ENCODE results near the gene LUZP1.
"Not testable (repeated sequence)": the region's sequence is repeated elsewhere in the genome, so short reads cannot be mapped to it uniquely, and the experiment has no call there.

The LUZP1 gene

DNA sequence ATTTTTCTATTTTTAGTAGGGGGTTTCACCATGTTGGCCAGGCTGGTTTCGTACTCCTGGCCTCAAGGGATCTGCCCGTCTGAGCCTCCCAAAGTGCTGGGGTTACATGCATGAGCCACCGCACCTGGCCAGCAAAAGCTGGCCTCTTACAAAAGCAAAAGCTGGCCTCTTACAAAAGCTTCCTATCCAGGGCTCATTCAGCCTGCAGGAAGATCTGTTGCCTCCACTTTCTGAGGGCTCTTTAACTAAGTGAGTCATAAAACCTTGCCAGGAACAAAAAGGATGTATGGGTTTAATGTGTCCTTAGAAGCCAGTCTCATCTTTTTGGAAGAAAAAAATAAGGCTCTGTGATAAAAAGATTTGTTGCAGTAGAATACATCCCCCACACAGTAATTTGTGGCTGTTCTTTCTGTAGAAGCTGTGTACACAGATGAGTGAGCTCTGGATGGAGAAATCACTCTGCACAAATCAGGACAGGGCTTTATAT is 33.6 kb upstream of the LUZP1 start:
- Histone ChIP-seq H3K9ac (ENCODE audit: low read length) (no peak overlapping the region), H3K4me3 (ENCODE audit: low read length) (no peak overlapping the region), H3K27me3 (ENCODE audit: control insufficient read depth, insufficient read depth, low read length) (no peaks in the 10 kb centered on the region), H3K4me1 (ENCODE audit: control insufficient read depth, insufficient read depth, low read length) (no peaks in the 10 kb centered on the region), H3K27ac (ENCODE audit: low read depth, low read length) (no peak overlapping the region), H3K36me3 (ENCODE audit: control insufficient read depth, insufficient read depth, low read length) (no peaks in the 10 kb centered on the region)

DNA sequence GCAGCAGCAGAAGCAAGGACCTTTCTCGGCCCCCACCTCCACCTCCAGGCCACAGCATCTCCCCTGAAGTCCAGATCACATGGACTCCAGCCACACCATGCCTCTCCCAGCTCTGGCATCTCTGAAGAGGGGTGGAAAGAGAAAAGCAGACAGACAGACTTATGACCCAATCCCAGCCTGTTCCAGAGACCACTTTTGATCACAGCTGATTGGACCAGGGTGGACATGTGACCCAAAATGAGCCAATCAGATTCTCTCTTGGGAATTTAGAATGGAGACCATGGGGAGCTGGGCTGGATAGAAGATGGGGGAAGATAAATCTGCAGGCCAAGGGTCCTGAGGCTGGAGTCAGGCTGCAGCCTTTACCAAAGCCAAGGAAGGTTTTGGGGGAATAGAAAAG is 32.2 kb upstream of the LUZP1 start:
- H3K9ac ChIP-seq (ENCODE audit: low read length), result no peak overlapping the region
- H3K4me1 ChIP-seq (ENCODE audit: control insufficient read depth, insufficient read depth, low read length), result no peaks in the 10 kb centered on the region
- no peaks in the 10 kb centered on the region for H3K36me3 ChIP-seq (ENCODE audit: control insufficient read depth, insufficient read depth, low read length)
- H3K27me3 ChIP-seq (ENCODE audit: control insufficient read depth, insufficient read depth, low read length), result no peaks in the 10 kb centered on the region
- no peak overlapping the region for H3K4me3 ChIP-seq (ENCODE audit: low read length)
- H3K27ac ChIP-seq (ENCODE audit: low read depth, low read length), result no peak overlapping the region

DNA sequence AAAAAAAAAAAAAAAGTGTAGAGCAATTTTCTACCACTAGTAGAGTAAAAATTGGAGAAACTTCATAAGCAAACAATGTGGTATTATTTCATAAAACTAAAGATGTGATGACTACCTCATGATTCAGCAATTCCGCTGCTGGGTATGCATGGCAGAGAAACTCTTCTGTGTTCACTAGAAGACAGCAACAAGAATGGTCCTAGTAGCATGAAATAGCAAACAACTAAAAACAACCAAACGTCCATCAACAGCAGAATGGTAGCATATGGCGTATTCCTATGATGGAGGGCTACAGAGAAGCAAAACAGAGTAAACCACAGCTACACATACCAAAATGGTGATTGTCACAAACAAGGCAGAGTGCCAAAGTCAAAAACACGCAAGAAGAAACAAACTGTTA is 29.7 kb upstream of the LUZP1 start:
- Histone ChIP-seq H3K27me3 (ENCODE audit: control insufficient read depth, insufficient read depth, low read length) (no peaks in the 10 kb centered on the region), H3K36me3 (ENCODE audit: control insufficient read depth, insufficient read depth, low read length) (no peaks in the 10 kb centered on the region), H3K4me1 (ENCODE audit: control insufficient read depth, insufficient read depth, low read length) (no peaks in the 10 kb centered on the region), H3K4me3 (ENCODE audit: low read length) (no peak overlapping the region), H3K27ac (ENCODE audit: low read depth, low read length) (no peak overlapping the region), H3K9ac (ENCODE audit: low read length) (no peak overlapping the region)

DNA sequence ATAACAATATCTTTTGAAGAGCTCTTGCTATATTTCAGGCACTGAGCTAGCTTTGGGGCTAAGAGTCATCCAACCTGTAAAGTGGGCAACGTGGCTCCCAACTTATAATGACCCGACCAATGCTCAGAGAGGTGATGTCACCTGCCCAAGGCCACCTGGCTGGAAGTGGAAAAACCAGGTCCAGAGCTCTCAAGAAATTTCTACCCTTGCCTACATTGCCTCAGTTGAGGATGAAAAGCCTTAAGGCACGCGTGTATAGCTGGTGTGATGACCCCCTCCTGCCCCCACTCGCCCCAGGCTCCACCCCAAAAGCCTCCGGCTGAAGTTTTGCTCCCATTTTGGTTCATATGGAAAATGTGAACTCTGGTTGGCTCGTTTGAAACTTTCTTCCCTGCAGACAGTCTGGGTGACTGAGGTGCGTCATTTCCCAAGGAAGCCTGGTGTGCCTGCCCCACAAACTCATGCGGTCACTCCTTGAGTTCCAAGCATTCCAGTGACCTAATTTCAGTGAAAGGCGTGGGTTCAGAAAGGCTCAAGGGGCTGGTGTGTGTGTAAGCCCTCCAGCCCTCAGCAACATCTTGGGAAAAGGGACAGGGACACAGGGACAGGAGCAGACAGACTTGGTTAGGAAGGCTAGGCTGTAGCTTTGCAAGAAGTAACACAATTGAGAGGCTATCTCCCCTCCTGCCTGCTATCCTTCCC is 28.1 kb upstream of the LUZP1 start:
- Histone ChIP-seq H3K27me3 (ENCODE audit: control insufficient read depth, insufficient read depth, low read length) (no peaks in the 10 kb centered on the region), H3K9ac (ENCODE audit: low read length) (no peak overlapping the region), H3K27ac (ENCODE audit: low read depth, low read length) (no peak overlapping the region), H3K4me1 (ENCODE audit: control insufficient read depth, insufficient read depth, low read length) (no peaks in the 10 kb centered on the region), H3K4me3 (ENCODE audit: low read length) (no peak overlapping the region), H3K36me3 (ENCODE audit: control insufficient read depth, insufficient read depth, low read length) (no peaks in the 10 kb centered on the region)

DNA sequence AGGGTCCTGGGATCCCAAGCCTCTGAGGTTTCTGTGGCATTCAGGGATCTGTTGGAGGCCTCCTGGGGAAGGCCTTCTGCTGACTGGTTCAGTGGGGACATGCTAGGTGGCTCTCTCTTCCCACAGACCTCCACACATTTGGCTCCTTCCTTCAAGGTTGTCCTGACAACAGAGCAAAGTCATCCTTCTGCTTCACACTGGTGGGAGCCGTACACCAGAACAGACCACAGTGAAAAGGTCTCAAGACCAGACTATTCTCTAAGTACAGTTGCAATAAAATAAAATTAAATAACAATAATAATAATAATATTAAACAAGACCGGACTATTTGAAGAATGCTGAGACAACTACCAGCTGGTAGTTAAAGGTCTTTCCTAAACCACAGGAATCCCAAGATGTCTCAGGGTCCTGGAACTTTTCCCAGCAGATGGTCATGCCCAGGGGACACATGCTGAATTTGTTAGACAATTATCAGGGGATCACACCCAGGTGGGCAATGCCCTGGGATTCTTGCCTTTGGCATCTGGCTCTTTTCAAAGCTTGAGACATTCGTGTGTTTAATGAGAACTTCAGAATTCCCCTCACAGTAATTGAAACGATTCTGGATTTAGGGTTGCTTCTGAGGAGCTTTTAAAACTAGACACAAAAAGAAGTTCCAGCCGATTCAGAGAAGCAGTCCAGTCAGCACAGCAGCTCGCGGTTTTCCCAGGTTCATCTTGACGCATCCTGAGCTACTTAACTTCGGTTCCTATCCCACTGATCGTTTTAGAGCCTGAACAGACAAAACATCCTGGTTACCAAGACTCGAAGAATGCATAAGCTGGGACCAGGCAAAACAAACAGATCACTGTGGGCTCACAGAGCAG is 25.7 kb upstream of the LUZP1 start:
- H3K27me3 ChIP-seq (ENCODE audit: control insufficient read depth, insufficient read depth, low read length), result no peaks in the 10 kb centered on the region
- H3K27ac ChIP-seq (ENCODE audit: low read depth, low read length), result no peak overlapping the region
- H3K4me3 ChIP-seq (ENCODE audit: low read length), result no peak overlapping the region
- H3K4me1 ChIP-seq (ENCODE audit: control insufficient read depth, insufficient read depth, low read length), result no peaks in the 10 kb centered on the region
- no peaks in the 10 kb centered on the region for H3K36me3 ChIP-seq (ENCODE audit: control insufficient read depth, insufficient read depth, low read length)
- H3K9ac ChIP-seq (ENCODE audit: low read length), result no peak overlapping the region

DNA sequence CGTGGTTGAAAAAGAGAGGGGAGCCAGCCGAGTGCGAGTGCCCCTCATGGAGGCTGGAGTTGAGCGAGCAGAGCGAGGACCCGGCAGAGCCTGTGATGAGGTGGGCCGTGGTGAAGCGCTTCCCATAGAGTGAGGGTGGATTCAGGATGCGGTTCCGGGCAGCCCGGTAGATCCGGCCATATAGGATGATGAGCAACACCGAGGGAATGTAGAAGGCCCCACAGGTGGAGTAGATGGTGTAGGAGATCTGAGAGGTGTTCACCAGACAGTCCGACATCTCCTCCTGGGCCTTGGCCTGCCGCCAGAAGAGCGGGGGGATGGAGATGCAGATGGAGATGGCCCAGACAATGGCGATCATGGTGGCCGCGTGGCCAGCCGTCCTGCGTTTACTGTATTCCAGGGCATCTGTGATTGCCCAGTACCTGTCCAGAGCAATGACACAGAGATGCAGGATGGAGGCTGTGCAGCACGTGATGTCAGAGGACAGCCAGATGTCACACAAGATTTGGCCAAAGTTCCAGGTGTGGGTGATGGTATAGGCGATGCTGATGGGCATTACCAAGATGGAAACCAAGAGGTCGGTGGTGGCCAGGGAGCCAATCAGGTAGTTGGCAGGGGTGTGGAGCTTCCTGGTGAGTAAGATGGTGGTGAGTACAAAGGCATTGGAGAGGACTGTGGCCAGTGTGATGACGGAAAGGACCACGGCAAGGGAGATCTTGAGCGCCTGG is 24.9 kb upstream of the LUZP1 start:
- H3K36me3 ChIP-seq (ENCODE audit: control insufficient read depth, insufficient read depth, low read length), result no peaks in the 10 kb centered on the region
- H3K27me3 ChIP-seq (ENCODE audit: control insufficient read depth, insufficient read depth, low read length), result no peaks in the 10 kb centered on the region
- no peaks in the 10 kb centered on the region for H3K4me1 ChIP-seq (ENCODE audit: control insufficient read depth, insufficient read depth, low read length)
- H3K4me3 ChIP-seq (ENCODE audit: low read length), result no peak overlapping the region
- no peak overlapping the region for H3K9ac ChIP-seq (ENCODE audit: low read length)
- no peak overlapping the region for H3K27ac ChIP-seq (ENCODE audit: low read depth, low read length)

DNA sequence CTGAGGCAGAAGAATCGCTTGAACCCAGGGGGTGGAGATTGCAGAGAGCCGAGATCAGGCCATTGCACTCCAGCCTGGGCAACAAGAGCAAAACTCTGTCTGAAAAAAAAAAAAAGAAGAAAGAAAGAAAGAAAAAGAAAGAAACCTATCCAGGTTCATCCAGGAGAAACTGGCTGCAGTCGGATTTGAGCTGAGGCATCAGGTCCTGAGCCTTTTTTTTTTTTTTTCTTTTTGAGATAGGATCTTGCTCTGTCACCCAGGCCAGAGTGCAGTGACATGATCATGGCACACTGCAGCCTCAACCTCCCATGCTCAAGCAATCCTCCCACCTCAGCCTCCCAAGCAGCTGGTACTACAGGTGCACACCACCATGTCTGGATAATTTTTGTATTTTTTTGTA is 22.5 kb upstream of the LUZP1 start:
- no peak overlapping the region for H3K27ac ChIP-seq (ENCODE audit: low read depth, low read length)
- H3K27me3 ChIP-seq (ENCODE audit: control insufficient read depth, insufficient read depth, low read length), result no peaks in the 10 kb centered on the region
- no peaks in the 10 kb centered on the region for H3K4me1 ChIP-seq (ENCODE audit: control insufficient read depth, insufficient read depth, low read length)
- no peak overlapping the region for H3K9ac ChIP-seq (ENCODE audit: low read length)
- H3K36me3 ChIP-seq (ENCODE audit: control insufficient read depth, insufficient read depth, low read length), result no peaks in the 10 kb centered on the region
- no peak overlapping the region for H3K4me3 ChIP-seq (ENCODE audit: low read length)

DNA sequence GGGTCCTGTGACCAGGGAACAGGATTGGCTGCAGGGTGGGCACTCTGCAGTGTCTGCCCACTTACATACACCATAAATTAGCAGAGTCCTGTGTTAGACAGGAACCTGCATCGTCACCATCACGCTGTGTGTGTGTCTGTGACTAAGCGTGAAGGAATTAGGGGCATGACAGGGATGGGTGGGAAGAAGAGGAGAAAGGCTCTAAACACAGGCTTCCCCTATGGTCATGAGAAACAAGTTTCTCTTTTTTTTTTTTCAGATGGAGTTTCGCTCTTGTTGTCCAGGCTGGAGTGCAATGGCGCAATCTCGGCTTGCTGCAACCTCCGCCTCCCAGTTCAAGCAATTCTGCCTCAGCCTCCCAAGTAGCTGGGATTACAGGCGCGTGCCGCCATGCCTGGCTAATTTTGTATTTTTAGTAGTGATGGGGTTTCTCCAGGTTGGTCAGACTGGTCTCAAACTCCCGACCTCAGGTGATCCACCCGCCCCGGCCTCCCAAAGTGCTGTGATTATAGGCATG is 20.3 kb upstream of the LUZP1 start:
- not testable (repeated sequence) for H3K9ac ChIP-seq (ENCODE audit: low read length); H3K27me3 ChIP-seq (ENCODE audit: control insufficient read depth, insufficient read depth, low read length); H3K4me1 ChIP-seq (ENCODE audit: control insufficient read depth, insufficient read depth, low read length); H3K4me3 ChIP-seq (ENCODE audit: low read length); H3K27ac ChIP-seq (ENCODE audit: low read depth, low read length); H3K36me3 ChIP-seq (ENCODE audit: control insufficient read depth, insufficient read depth, low read length)

DNA sequence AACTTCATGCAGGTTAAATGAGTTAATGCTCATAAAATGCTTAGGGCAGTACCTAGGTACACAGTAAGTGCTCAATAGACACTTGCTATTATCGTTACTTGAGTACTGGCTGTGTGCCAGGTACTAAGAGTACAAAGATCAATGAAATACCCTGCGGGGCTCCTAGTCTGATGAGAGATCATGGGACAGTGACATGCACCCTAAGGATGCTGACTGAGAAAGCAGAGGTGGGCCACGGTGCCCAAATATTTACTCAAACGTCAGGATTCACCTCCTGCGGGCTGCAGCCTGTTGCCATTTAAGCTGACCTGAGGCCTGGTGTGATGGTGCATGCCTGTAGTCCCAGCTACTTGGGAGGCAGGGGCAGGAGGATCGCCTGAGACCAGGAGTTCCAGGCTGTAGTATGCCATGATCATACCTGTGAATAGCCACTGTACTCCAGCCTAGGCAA is 19.8 kb upstream of the LUZP1 start:
- H3K36me3 ChIP-seq (ENCODE audit: control insufficient read depth, insufficient read depth, low read length), result no peaks in the 10 kb centered on the region
- H3K27ac ChIP-seq (ENCODE audit: low read depth, low read length), result no peak overlapping the region
- H3K27me3 ChIP-seq (ENCODE audit: control insufficient read depth, insufficient read depth, low read length), result no peaks in the 10 kb centered on the region
- peaks cover 4% of the 10 kb centered on the region for H3K4me1 ChIP-seq (ENCODE audit: control insufficient read depth, insufficient read depth, low read length)
- no peak overlapping the region for H3K9ac ChIP-seq (ENCODE audit: low read length)
- H3K4me3 ChIP-seq (ENCODE audit: low read length), result no peak overlapping the region

DNA sequence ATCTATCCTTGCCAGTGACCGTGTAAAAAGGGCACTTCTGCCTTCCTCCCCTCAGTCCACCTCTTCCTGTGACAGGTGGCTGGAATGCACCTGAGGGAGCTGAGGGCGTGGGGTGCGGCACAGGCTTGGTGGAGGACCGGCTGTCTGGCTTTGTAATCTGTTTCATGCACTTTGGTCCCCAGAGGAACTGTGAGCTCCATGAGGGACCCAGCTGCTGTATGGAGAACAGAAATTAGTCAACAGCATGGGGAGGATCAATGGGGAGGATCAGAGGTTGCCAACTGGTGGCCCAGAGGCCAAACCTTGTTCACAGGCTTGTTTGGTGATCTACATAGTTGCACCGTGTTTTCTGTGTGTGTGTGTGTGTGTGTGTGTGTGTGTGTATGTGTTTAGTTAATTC is 19.0 kb upstream of the LUZP1 start:
- Histone ChIP-seq H3K36me3 (ENCODE audit: control insufficient read depth, insufficient read depth, low read length) (no peaks in the 10 kb centered on the region), H3K27me3 (ENCODE audit: control insufficient read depth, insufficient read depth, low read length) (no peaks in the 10 kb centered on the region), H3K4me1 (ENCODE audit: control insufficient read depth, insufficient read depth, low read length) (peaks cover 4% of the 10 kb centered on the region), H3K27ac (ENCODE audit: low read depth, low read length) (no peak overlapping the region), H3K4me3 (ENCODE audit: low read length) (no peak overlapping the region), H3K9ac (ENCODE audit: low read length) (no peak overlapping the region)

DNA sequence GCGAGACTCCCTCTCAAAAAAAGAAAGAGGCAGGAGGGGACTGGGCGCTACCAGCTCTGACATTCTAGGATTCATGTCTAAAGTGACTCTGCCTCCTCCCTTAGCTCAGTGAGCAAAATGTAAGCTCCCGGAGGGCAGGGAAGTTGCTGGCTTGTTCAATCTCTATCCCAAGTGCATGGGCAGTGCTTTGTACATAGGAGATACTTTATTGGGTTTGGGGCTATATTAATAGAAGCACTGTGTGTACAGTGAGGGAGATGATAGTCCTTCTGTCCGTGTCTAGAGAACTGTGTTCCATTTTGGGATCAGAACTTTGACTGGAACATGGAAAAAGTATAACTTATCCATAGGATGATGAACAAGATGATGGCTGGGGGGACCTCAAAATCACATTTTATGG is 16.7 kb upstream of the LUZP1 start:
- Histone ChIP-seq H3K27me3 (ENCODE audit: control insufficient read depth, insufficient read depth, low read length) (no peaks in the 10 kb centered on the region), H3K27ac (ENCODE audit: low read depth, low read length) (no peak overlapping the region), H3K9ac (ENCODE audit: low read length) (no peak overlapping the region), H3K4me1 (ENCODE audit: control insufficient read depth, insufficient read depth, low read length) (peaks cover 4% of the 10 kb centered on the region), H3K4me3 (ENCODE audit: low read length) (no peak overlapping the region), H3K36me3 (ENCODE audit: control insufficient read depth, insufficient read depth, low read length) (no peaks in the 10 kb centered on the region)

DNA sequence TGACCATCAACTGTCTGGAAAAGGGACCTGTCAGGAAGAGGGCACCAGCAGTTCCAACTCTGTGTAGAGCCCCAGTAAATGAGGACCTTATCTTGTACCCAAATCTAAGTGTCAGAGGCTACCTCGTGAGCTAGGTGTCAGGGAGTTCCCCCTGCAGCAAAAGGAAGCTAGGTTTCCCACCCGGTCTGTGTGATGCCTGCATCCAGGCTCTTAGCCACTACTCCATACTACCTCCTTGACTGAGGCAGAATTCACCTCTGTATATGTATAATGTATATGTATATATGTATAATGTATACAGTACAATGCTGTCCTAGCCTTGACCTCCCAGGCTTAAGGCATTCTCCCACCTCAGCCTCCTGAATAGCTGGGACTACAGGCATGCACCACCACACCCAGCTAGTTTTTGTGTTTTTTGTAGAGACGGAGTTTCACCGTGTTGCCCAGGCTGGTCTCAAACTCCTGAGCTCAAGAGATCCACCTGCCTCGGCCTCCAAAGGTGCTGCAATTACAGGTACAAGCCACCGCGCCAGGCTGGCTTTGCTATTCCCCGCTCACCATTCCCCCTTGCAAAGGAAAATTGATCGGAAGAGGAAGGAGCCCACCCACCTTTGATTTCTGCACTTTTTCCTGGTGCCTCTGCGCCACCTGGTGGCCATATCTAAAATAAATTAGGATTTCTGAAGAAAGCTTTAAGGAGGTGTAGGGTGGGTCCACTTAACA is 15.7 kb upstream of the LUZP1 start:
- H3K4me1 ChIP-seq (ENCODE audit: control insufficient read depth, insufficient read depth, low read length), result peaks cover 4% of the 10 kb centered on the region
- no peaks in the 10 kb centered on the region for H3K36me3 ChIP-seq (ENCODE audit: control insufficient read depth, insufficient read depth, low read length)
- H3K4me3 ChIP-seq (ENCODE audit: low read length), result peak overlapping the region; percentile 52
- H3K27ac ChIP-seq (ENCODE audit: low read depth, low read length), result no peak overlapping the region
- no peak overlapping the region for H3K9ac ChIP-seq (ENCODE audit: low read length)
- no peaks in the 10 kb centered on the region for H3K27me3 ChIP-seq (ENCODE audit: control insufficient read depth, insufficient read depth, low read length)

All from rectal smooth muscle tissue (tissue), 1 donor.